ENCODE results near the gene PDZD4.
"Not testable (repeated sequence)": the region's sequence is repeated elsewhere in the genome, so short reads cannot be mapped to it uniquely, and the experiment has no call there.

The PDZD4 gene

GRCh38 chrX:153820601-153821000 lies 9.7 kb downstream of the PDZD4 start:
- no peaks in the 10 kb centered on the region for H4K20me1 ChIP-seq (ENCODE audit: insufficient read depth, low read length)
- H3K4me3 ChIP-seq (ENCODE audit: low read length): peak overlapping the region; percentile 51
- peak overlapping the region; percentile 65 for H3K4me2 ChIP-seq (ENCODE audit: low read length)
- H2AFZ ChIP-seq (ENCODE audit: low read depth, low read length): peak overlapping the region; percentile 71; the same call in 1 of the 2 replicates
- TF ChIP-seq EZH2phosphoT487 (IDR thresholded peaks at IDR 0.05; ENCODE audit: low read depth) (no peak), CTCF (IDR thresholded peaks at IDR 0.05; ENCODE audit: low read depth, low read length) (no peak)
- peaks cover 12% of the 10 kb centered on the region for H3K4me1 ChIP-seq (ENCODE audit: low read length)
- H3K9me3 ChIP-seq (ENCODE audit: insufficient read depth, low read length): no peaks in the 10 kb centered on the region
- H3K27ac ChIP-seq (ENCODE audit: low read length): no peak overlapping the region
- no peaks in the 10 kb centered on the region for H3K79me2 ChIP-seq (ENCODE audit: low read length)
- H3K9ac ChIP-seq (ENCODE audit: low read length): no peak overlapping the region
- H3K27me3 ChIP-seq (ENCODE audit: low read depth, low read length): peaks cover 6% of the 10 kb centered on the region
- H3K36me3 ChIP-seq (replicated peaks; ENCODE audit: low read depth, low read length): no peaks in the 10 kb centered on the region

- H3K9me3 ChIP-seq (ENCODE audit: insufficient read depth, low read length): no peaks in the 10 kb centered on the region
- peak overlapping the region; percentile 62 for H3K4me2 ChIP-seq (ENCODE audit: low read length)
- no peak overlapping the region for H3K27ac ChIP-seq (ENCODE audit: low read length)
These were observed 10.8 kb downstream of the PDZD4 start for GRCh38 chrX:153819384-153820040.

GRCh38 chrX:153818571-153819383 lies 11.6 kb downstream of the PDZD4 start:
- Histone ChIP-seq H2AFZ (ENCODE audit: low read depth, low read length) (peak overlapping the region; percentile 65; the same call in 1 of the 2 replicates), H4K20me1 (ENCODE audit: insufficient read depth, low read length) (no peaks in the 10 kb centered on the region), H3K27ac (ENCODE audit: low read length) (no peak overlapping the region), H3K9me3 (ENCODE audit: insufficient read depth, low read length) (no peaks in the 10 kb centered on the region), H3K4me3 (ENCODE audit: low read length) (peak overlapping the region; percentile 72), H3K9ac (ENCODE audit: low read length) (peak overlapping the region; percentile 32; the same call in 1 of the 2 replicates), H3K4me1 (ENCODE audit: low read length) (peaks cover 12% of the 10 kb centered on the region), H3K79me2 (ENCODE audit: low read length) (no peaks in the 10 kb centered on the region), H3K36me3 (replicated peaks; ENCODE audit: low read depth, low read length) (no peaks in the 10 kb centered on the region), H3K27me3 (ENCODE audit: low read depth, low read length) (no peaks in the 10 kb centered on the region; the same call in 1 of the 2 replicates), H3K4me2 (ENCODE audit: low read length) (peak overlapping the region; percentile 62)
- TF ChIP-seq CTCF (IDR thresholded peaks at IDR 0.05; ENCODE audit: low read depth, low read length) (no peak), EZH2phosphoT487 (IDR thresholded peaks at IDR 0.05; ENCODE audit: low read depth) (no peak)

More at GRCh38 chrX:153819384-153820040, 10.8 kb downstream of the PDZD4 start:
- Histone ChIP-seq H3K4me3 (ENCODE audit: low read length) (peak overlapping the region; percentile 72), H3K79me2 (ENCODE audit: low read length) (no peaks in the 10 kb centered on the region), H3K36me3 (replicated peaks; ENCODE audit: low read depth, low read length) (no peaks in the 10 kb centered on the region), H4K20me1 (ENCODE audit: insufficient read depth, low read length) (no peaks in the 10 kb centered on the region), H2AFZ (ENCODE audit: low read depth, low read length) (peak overlapping the region; percentile 65; the same call in 1 of the 2 replicates), H3K4me1 (ENCODE audit: low read length) (peaks cover 12% of the 10 kb centered on the region), H3K9ac (ENCODE audit: low read length) (peak overlapping the region; percentile 32; the same call in 1 of the 2 replicates), H3K27me3 (ENCODE audit: low read depth, low read length) (no peaks in the 10 kb centered on the region; the same call in 1 of the 2 replicates)
- TF ChIP-seq CTCF (IDR thresholded peaks at IDR 0.05; ENCODE audit: low read depth, low read length) (no peak), EZH2phosphoT487 (IDR thresholded peaks at IDR 0.05; ENCODE audit: low read depth) (no peak)

- H3K4me1 ChIP-seq (ENCODE audit: low read length): peaks cover 12% of the 10 kb centered on the region
- H2AFZ ChIP-seq (ENCODE audit: low read depth, low read length); H3K4me3 ChIP-seq (ENCODE audit: low read length); H3K27me3 ChIP-seq (ENCODE audit: low read depth, low read length); H3K9me3 ChIP-seq (ENCODE audit: insufficient read depth, low read length); H3K79me2 ChIP-seq (ENCODE audit: low read length); H4K20me1 ChIP-seq (ENCODE audit: insufficient read depth, low read length); H3K27ac ChIP-seq (ENCODE audit: low read length); H3K9ac ChIP-seq (ENCODE audit: low read length); H3K4me2 ChIP-seq (ENCODE audit: low read length); H3K36me3 ChIP-seq (replicated peaks; ENCODE audit: low read depth, low read length): not testable (repeated sequence)
These were observed 12.3 kb downstream of the PDZD4 start for GRCh38 chrX:153818064-153818463.
